ENCODE measurements around the gene LIX1.

GRCh38 chr5:97135868-97136267 lies 6.5 kb downstream of the LIX1 start:
- TF ChIP-seq CTCF (IDR thresholded peaks at IDR 0.05) (no peak), POLR2A (IDR thresholded peaks at IDR 0.05) (no peak)
